ENCODE measurements around the gene KIF25.

- no peak for TF ChIP-seq POLR2AphosphoS5 (IDR thresholded peaks at IDR 0.05)
- TF ChIP-seq EP300 (IDR thresholded peaks at IDR 0.05) = no peak
Observed at GRCh38 chr6:167970230-167970629, 27.2 kb upstream of the KIF25 start.
